GM12873 (cell line): ENCODE results near the gene DCDC1.

Experiments used
- TF ChIP-seq, protein P1 (sequence below): IDR thresholded peaks from 2 replicates; pipeline ENCODE4 v1.5.1; 2012; ENCODE audit warnings: low read depth, mild to moderate bottlenecking, moderate library complexity, low read length, control low read depth; ENCODE audit not compliant: insufficient read depth; ENCODE audit errors: missing control alignments

DCDC1 gene, protein sequence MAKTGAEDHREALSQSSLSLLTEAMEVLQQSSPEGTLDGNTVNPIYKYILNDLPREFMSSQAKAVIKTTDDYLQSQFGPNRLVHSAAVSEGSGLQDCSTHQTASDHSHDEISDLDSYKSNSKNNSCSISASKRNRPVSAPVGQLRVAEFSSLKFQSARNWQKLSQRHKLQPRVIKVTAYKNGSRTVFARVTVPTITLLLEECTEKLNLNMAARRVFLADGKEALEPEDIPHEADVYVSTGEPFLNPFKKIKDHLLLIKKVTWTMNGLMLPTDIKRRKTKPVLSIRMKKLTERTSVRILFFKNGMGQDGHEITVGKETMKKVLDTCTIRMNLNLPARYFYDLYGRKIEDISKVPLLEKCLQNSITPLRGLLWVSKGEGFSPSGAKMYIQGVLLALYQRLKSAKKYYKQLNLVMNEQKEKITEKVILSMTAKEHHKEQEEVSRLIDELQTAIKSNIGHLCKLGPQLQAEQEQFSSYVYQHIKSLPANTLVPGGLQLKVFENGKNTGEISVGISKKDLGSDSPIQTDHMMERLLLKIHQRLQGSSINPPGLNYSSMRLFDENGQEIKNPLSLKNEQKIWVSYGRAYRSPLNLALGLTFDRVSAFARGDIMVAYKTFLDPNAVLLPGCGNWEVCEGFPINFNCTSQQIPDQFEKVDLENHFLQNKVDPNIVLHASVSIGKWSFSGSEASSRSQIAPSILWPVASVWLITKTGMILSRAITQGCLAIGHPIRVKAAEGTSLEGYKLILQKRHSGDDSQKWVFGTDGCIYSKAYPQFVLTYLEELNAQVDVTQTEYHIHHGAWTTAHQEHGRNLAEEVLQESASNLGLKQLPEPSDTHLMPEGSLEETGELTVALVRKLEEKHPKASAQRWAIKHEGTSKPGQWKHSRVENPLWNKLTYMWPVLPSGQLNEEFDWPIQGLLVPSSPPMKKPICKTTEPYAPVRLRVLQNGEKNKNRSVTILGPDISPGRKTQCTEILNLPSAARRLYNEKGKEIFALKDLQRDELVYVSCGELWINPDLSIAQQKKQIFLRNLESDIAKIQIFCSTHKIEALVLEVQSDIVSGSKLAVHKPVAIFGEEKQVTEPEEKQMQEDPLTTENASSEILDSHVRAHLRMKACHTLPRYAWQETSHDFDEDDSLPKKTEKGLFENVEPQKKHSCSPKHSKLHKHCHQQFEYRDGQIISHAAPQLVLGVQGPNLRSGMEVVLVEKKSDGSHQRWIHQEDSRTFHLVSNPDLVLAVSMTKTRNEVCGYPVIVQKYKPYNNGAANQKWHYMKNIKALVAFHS (N-terminal part only)

DNA sequence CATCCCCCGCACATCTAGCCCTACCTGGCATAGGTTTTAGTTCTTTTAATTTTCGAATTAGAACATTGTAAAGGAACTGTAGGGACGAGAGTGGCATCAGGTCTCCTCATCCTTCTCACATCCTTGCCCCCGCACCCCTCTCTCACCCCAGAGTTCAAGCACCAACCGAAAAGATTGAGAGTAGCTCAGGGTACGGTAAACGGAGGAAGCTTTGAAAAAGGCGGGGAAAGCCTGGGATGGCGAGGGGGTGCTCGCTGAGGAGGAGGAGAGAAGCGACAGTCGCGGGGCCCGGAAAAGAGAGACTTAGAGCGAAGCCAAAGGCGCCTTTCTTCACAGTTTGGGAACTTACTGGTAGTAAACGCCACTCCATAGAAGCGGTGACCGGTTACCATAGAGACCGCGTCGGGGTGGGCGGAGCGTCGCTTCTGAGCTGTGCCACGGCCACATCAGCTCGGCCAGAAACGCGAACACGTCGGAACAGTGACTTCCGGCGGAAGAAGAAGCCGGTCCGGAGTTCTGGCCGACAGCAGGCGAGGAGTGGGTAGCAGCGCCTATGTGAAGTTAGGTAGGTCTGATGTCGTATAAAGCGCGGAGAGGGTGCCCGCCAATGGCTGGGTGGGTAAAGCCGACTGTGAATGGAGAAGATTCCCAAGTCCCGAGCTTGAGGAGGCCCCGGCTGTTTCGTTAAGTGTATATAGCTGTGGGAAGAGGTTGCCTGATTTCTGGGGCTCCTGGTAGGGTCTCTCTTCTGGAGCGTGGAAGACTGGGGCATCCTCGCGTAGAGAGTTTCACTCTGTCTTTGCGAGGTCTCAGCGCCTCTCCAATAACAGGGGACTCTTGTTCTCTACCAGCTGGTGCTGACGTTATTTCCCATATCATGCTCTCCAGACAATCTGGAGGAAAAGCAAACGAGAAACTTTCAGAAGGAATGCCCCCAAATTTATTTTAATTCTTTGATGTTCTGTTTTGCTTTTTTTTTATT lies at the start of gene DCDC1, which contains the start of gene DNAJC24:
DCDC1 (minus strand) TSS at position 392 of the 982 bp plus-strand sequence. CDS start 41,459 bp downstream, outside the sequence.
DNAJC24 (plus strand) TSS at position 513 of the 982 bp plus-strand sequence. CDS start 889 bp downstream, outside the sequence.
- TF ChIP-seq, protein P1, sequence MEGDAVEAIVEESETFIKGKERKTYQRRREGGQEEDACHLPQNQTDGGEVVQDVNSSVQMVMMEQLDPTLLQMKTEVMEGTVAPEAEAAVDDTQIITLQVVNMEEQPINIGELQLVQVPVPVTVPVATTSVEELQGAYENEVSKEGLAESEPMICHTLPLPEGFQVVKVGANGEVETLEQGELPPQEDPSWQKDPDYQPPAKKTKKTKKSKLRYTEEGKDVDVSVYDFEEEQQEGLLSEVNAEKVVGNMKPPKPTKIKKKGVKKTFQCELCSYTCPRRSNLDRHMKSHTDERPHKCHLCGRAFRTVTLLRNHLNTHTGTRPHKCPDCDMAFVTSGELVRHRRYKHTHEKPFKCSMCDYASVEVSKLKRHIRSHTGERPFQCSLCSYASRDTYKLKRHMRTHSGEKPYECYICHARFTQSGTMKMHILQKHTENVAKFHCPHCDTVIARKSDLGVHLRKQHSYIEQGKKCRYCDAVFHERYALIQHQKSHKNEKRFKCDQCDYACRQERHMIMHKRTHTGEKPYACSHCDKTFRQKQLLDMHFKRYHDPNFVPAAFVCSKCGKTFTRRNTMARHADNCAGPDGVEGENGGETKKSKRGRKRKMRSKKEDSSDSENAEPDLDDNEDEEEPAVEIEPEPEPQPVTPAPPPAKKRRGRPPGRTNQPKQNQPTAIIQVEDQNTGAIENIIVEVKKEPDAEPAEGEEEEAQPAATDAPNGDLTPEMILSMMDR, result no peak

DNA sequence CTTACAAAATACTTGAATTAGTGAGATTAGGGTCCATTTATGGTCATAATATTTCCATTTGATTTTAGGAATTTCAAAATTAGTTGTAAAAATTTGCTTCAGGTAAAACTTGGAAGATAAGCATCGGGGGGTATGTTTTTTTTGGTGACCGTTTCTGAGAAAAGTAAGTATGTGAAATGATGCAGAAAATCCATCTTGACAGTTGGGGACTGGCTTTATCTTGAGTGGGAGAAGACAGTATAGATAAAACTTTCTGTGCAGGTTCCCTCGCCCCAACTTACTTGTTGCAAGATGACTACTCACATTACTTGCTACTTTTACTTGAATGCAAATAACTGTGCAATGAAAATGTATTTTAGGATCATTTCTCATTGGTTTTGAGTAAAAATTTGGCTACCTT lies 49.6 kb upstream of the DCDC1 start:
- TF ChIP-seq, protein P1, result no peak

DNA sequence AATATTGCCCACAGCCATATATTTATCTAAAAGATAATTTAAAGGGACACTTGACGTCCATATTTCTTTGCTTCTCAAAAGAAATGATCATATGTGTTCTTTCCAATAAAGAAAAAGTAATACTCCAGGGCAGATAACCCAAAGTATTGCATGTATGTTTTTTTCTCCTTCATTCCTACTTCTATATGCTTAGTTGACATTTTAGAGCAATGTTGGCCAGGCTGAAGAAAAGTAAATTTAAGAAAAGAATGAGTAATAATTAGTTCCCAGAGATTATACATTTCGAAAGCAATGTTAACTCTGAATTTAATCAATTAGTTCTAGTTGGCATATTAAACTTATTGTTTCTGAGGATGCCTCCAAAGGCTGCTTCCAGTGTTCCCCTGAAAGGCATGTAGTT lies 48.3 kb upstream of the DCDC1 start:
- TF ChIP-seq, protein P1, result no peak

DNA sequence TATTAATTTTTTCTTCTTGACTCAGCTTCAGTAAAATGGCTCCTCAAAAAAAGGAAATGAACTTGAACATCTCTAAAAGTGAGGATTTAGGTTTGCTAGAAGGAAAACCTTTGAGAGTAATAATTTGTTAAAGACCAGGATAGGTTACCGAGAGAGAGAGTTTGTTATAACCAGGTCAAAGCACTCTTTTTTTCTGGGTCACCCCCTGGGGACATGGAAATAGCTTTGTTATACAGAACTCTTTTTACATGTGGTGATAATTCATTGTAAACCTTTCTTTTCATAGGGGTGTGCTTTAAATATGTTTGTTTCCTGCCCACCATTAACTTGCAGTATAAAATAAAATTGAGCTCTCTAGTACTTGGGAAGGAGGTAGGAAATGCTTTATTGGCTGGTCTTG lies 47.8 kb upstream of the DCDC1 start:
- TF ChIP-seq, protein P1, result no peak

DNA sequence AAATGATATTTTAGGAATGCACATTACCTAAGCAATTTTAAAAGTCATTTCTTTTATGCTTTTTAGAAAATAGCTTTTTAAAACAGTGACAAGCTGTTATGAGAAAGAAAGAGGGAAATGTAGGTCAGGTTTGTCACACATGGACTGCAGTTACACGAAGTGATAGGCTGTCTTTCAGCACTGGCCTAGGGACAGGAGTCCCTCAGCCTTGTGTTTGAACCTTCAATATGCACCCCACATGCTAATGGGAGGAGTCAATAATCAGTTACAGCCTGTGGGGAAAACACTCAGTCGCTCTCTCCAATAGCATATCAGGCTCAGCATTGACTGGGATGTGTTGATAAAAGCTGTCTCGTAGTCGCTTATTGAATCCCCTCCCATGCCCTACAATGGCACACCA lies 45.9 kb upstream of the DCDC1 start:
- TF ChIP-seq, protein P1, result no peak

DNA sequence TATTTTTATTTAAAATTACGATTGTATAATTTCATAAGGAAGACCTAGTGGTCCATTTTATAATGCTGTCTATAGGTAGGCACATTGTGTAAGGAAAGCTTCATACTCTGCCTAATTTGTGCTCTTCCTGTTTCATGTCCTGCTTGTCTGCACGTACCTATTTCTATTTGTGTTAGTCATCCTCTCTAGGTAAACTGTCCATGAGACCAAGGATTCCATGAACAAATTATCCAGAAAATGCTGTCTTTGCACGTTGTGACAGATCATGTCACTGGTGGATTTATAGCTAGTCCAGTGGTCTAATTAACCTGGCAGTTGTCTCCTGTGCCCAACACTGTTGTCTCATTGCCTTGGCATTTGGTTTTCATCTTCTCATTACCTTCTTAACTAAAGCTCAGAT lies 44.8 kb upstream of the DCDC1 start:
- TF ChIP-seq, protein P1, result no peak
